A549 (cell line): ENCODE results near the gene CPNE1. TPM values are rescaled to one million over a fixed set of nuclear protein-coding genes. Genes with fewer than 3 reads are reported as not detected.

Experiments used
- ATAC-seq, 2 experiments: fragments of 200-7000 bp in 1 of 2; fragments of >200 bp in 1 of 2; cut with Nextera tagmentation in 1 of 2; cut with Tn5 transposase in 1 of 2; 3 replicates each; pipeline versions ENCODE4 v1.8.0 to v1.9.1; 2018 to 2020; ENCODE audit warnings: mild to moderate bottlenecking in 1 of 2, moderate library complexity in 1 of 2
- CTCF ChIA-PET: fragments of 300-600 bp; sonication (Branson Sonifier 250); formaldehyde crosslinking; extraction: SDS; loops from one replicate; lab custom pipeline; 2021; ENCODE audit warnings: antibody characterized with exemption, inconsistent platforms; lab: Yijun Ruan, JAX
- POLR2A ChIA-PET: fragments of 350-600 bp; formaldehyde crosslinking; extraction: SDS; loops from one replicate; lab custom pipeline; 2021; ENCODE audit warnings: antibody characterized with exemption, inconsistent platforms; lab: Yijun Ruan, JAX
- DNase-seq, 2 experiments: peaks; one replicate each; pipeline versions ENCODE4 v3.0.0 to v3.0.0-alpha.2; 2011 to 2016; ENCODE audit warnings: low read depth in 1 of 2, low spot score in 1 of 2
- FAIRE-seq: peaks from 2 replicates; lab custom pipeline; 2011; peaks lifted over from hg19 to GRCh38; lab: Jason Lieb, UNC
- H3K27ac ChIP-seq, 2 experiments: fragments of >200 bp; sonication (Bioruptor Twin); formaldehyde crosslinking; 3 replicates each; pipeline ENCODE4 v1.5.1; 2016 to 2017
- H3K4me1 ChIP-seq: fragments of >200 bp; sonication (Bioruptor Twin); formaldehyde crosslinking; 3 replicates; pipeline ENCODE4 v1.6.1; 2016
- H3K4me2 ChIP-seq: fragments of >200 bp; sonication (Bioruptor Twin); formaldehyde crosslinking; 3 replicates; pipeline ENCODE4 v1.6.1; 2016
- H3K4me3 ChIP-seq: fragments of >200 bp; sonication (Bioruptor Twin); formaldehyde crosslinking; 3 replicates; pipeline ENCODE4 v1.5.1; 2016
- H3K9me3 ChIP-seq: fragments of >200 bp; sonication (Bioruptor Twin); formaldehyde crosslinking; 3 replicates; pipeline ENCODE4 v1.6.1; 2016
- BHLHE40 ChIP-seq: IDR thresholded peaks from 2 replicates; pipeline ENCODE4 v1.6.1; 2012; ENCODE audit warnings: low read depth, low read length, inconsistent platforms
- CBX2 ChIP-seq: fragments of 200-600 bp; sonication (generic); IDR thresholded peaks from 2 replicates; pipeline ENCODE4 v1.6.1; 2016; ENCODE audit warnings: low read depth, mild to moderate bottlenecking, borderline replicate concordance
- CHD4 ChIP-seq: fragments of 200-600 bp; sonication (generic); IDR thresholded peaks from 2 replicates; pipeline ENCODE4 v1.6.1; 2016; ENCODE audit warnings: antibody characterized with exemption, mild to moderate bottlenecking, borderline replicate concordance
- ELK1 ChIP-seq: fragments of 150-350 bp; IDR thresholded peaks from 2 replicates; pipeline ENCODE4 v1.6.1; 2014; ENCODE audit warnings: low read depth, mild to moderate bottlenecking, low read length
- FOSB ChIP-seq: fragments of 250-450 bp; sonication (Bioruptor Pico); IDR thresholded peaks from 2 replicates; pipeline ENCODE4 v1.5.0; 2020; ENCODE audit warnings: mild to moderate bottlenecking, moderate library complexity
- GATA3 ChIP-seq: IDR thresholded peaks from 2 replicates; pipeline ENCODE4 v1.6.1; 2012; ENCODE audit warnings: borderline replicate concordance
- HDAC2 ChIP-seq: fragments of 200-600 bp; sonication (generic); IDR thresholded peaks from 2 replicates; pipeline ENCODE4 v1.6.1; 2016
- HEYL ChIP-seq: fragments of 250-450 bp; sonication (Bioruptor Pico); IDR thresholded peaks from 2 replicates; pipeline ENCODE4 v1.8.0; 2021; ENCODE audit warnings: mild to moderate bottlenecking, moderate library complexity
- HOXA7 ChIP-seq: fragments of 250-450 bp; sonication (Bioruptor Pico); IDR thresholded peaks from 2 replicates; pipeline ENCODE4 v1.5.0; 2020; ENCODE audit warnings: mild to moderate bottlenecking, moderate library complexity
- HOXB13 ChIP-seq: fragments of 250-450 bp; sonication (Bioruptor Pico); IDR thresholded peaks from 2 replicates; pipeline ENCODE4 v1.5.0; 2020; ENCODE audit warnings: low read depth, mild to moderate bottlenecking, moderate library complexity
- JUNB ChIP-seq: fragments of >200 bp; sonication (Bioruptor Twin); formaldehyde crosslinking; IDR thresholded peaks from 2 replicates; pipeline ENCODE4 v1.6.1; 2016
- KDM1A ChIP-seq: fragments of 200-600 bp; sonication (generic); IDR thresholded peaks from 2 replicates; pipeline ENCODE4 v1.6.1; 2016; ENCODE audit warnings: low read depth, mild to moderate bottlenecking
- MYC ChIP-seq: IDR thresholded peaks from 2 replicates; pipeline ENCODE4 v1.6.1; 2012; ENCODE audit warnings: mild to moderate bottlenecking, inconsistent platforms, low read length, improper control_type of control experiment, borderline replicate concordance
- NR3C1 ChIP-seq: fragments of >200 bp; sonication (Bioruptor Twin); formaldehyde crosslinking; IDR thresholded peaks from 3 replicates; pipeline ENCODE4 v1.6.1; 2017
- PHF8 ChIP-seq: fragments of 200-600 bp; sonication (generic); IDR thresholded peaks from 2 replicates; pipeline ENCODE4 v1.6.1; 2016; ENCODE audit warnings: low read depth, mild to moderate bottlenecking, antibody characterized with exemption, moderate library complexity, borderline replicate concordance
- POLR2AphosphoS2 ChIP-seq: conservative IDR thresholded peaks from 2 replicates; pipeline ENCODE4 v1.6.1; 2012; ENCODE audit warnings: low read length, improper control_type of control experiment, inconsistent platforms
- RAD21 ChIP-seq, 2 experiments: fragments of >200 bp in 1 of 2; sonication (Bioruptor Twin) in 1 of 2; formaldehyde crosslinking in 1 of 2; IDR thresholded peaks in 1 of 2; conservative IDR thresholded peaks in 1 of 2; 2 replicates in 1 of 2; 3 replicates in 1 of 2; pipeline ENCODE4 v1.6.1; 2012 to 2018; ENCODE audit warnings: inconsistent platforms in 1 of 2
- RNF2 ChIP-seq: fragments of 200-600 bp; sonication (generic); IDR thresholded peaks from 2 replicates; pipeline ENCODE4 v1.6.1; 2016; ENCODE audit warnings: low read depth, mild to moderate bottlenecking, antibody characterized with exemption, moderate library complexity, borderline replicate concordance
- TP53 ChIP-seq: fragments of 250-450 bp; sonication (Bioruptor Pico); IDR thresholded peaks from 2 replicates; pipeline ENCODE4 v1.5.0; 2021; ENCODE audit warnings: mild to moderate bottlenecking, moderate library complexity
- ZNF302 ChIP-seq: fragments of 250-450 bp; sonication (Bioruptor Pico); IDR thresholded peaks from 2 replicates; pipeline ENCODE4 v1.9.0; 2021; ENCODE audit warnings: inconsistent platforms, mild to moderate bottlenecking, moderate library complexity
- ZSCAN20 ChIP-seq: fragments of 250-450 bp; sonication (Bioruptor Pico); IDR thresholded peaks from 2 replicates; pipeline ENCODE4 v1.8.0; 2022; ENCODE audit warnings: mild to moderate bottlenecking, moderate library complexity
- WGBS: methylation state at CpG from one replicate; pipeline ENCODE4 v1.1.6; 2017; ENCODE audit errors: missing lambda C conversion rate; 5-methylcytosine and 5-hydroxymethylcytosine counted together
- polyA plus RNA-seq, 4 experiments: library from polyadenylated mRNA; depleted of rRNA in 3 of 4; stranded (reverse); fragments of >200 nt; fragmentation: RNase III in 1 of 4; extraction: RNeasy Plus Mini Kit Qiagen cat#74134 plus additional on column Dnase treatment in 1 of 4; gene quantifications; 2 replicates in 3 of 4; 3 replicates in 1 of 4; pipeline ENCODE4 v1.2.3, GENCODE V29; 2011 to 2017
- TF ChIP-seq, protein P1 (sequence below): IDR thresholded peaks from 2 replicates; pipeline ENCODE4 v1.6.1; 2012; ENCODE audit warnings: low read depth, borderline replicate concordance
- TF ChIP-seq, protein P2 (sequence below): IDR thresholded peaks from 2 replicates; pipeline ENCODE4 v1.6.1; 2012

CPNE1 gene
- polyA plus RNA-seq, 2 of the 4 experiments (the other 2 are of a cell fraction), result 199 to 244 TPM

DNA sequence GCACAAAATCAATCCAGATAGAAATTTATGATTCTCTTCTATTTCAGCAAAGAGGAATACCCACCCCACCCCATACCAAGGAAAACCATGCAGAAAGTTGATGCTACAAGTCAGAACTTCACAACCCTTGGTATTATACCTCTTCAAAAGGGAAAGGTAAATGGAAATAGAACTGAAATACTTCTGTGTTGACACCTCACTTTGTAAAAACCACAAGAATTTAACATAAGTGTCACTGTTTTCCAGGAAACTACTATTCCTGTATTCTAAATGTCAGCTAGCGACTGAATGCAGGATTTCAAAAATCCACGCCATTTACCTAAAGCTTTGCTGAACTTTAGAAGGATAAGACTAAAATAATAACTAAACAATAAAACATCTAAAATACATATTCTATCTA lies 3.6 kb downstream of the CPNE1 start:
- TF ChIP-seq TP53 (no peak), RNF2 (no peak), GATA3 (no peak), NR3C1 (no peak)
- WGBS, result 94% methylated on average over 2 of the region's 2 CpGs
- DNase-seq, result no peak
- ATAC-seq, result no peak
- H3K4me2 ChIP-seq, result peak overlapping the region; percentile 97; the same call in 2 of the 3 replicates
- FAIRE-seq, result no peak
- no peaks in the 10 kb centered on the region for H3K9me3 ChIP-seq
- ChIA-PET CTCF (interaction anchor here (0.6 to 1.2 kb wide), 2 partner anchors 11 to 42 kb away, joined by 3 to 8 read pairs; no protein-coding TSS in a partner anchor), POLR2A (interaction anchor here (0.9 kb wide), 1 partner anchor 81 kb away, joined by 3 read pairs; the partner anchor contains the start of gene RBM39)
- H3K4me1 ChIP-seq, result peaks cover 31% of the 10 kb centered on the region
- no peak overlapping the region for H3K4me3 ChIP-seq
- no peak overlapping the region for H3K27ac ChIP-seq

GRCh38 chr20:35660122-35660937 lies 4.4 kb downstream of the CPNE1 start:
- Histone ChIP-seq H3K4me1 (peaks cover 31% of the 10 kb centered on the region), H3K4me3 (no peak overlapping the region), H3K4me2 (peak overlapping the region; percentile 97; the same call in 1 of the 3 replicates), H3K9me3 (no peaks in the 10 kb centered on the region), H3K27ac (no peak overlapping the region)
- no peak for TF ChIP-seq POLR2AphosphoS2
- TF ChIP-seq HDAC2, result no peak
- TF ChIP-seq CBX2, result no peak
- no peak for TF ChIP-seq PHF8
- TF ChIP-seq, protein P1, sequence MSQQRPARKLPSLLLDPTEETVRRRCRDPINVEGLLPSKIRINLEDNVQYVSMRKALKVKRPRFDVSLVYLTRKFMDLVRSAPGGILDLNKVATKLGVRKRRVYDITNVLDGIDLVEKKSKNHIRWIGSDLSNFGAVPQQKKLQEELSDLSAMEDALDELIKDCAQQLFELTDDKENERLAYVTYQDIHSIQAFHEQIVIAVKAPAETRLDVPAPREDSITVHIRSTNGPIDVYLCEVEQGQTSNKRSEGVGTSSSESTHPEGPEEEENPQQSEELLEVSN, result no peak
- TF ChIP-seq HEYL (CRISPR knock-in tag), result no peak
- no peak for TF ChIP-seq KDM1A
- WGBS, result 97% methylated on average over 10 of the region's 10 CpGs
- ChIA-PET CTCF (interaction anchor here (0.6 to 0.7 kb wide), 2 partner anchors 11 to 42 kb away, joined by 3 to 5 read pairs; no protein-coding TSS in a partner anchor), POLR2A (interaction anchor here (0.9 kb wide), 1 partner anchor 82 kb away, joined by 3 read pairs; the partner anchor contains the start of gene RBM39)
- DNase-seq, result no peak
- FAIRE-seq, result no peak
- no peak for ATAC-seq

- DNase-seq (no peak), FAIRE-seq (no peak), ATAC-seq (no peak)
- no peak overlapping the region for H3K4me2 ChIP-seq
- peaks cover 23% of the 10 kb centered on the region for H3K4me1 ChIP-seq
- 74% methylated on average over 1 of the region's 1 CpG for WGBS
- H3K9me3 ChIP-seq, result no peaks in the 10 kb centered on the region
- CTCF ChIA-PET, result interaction anchor here (0.7 to 1.4 kb wide), 6 partner anchors 20 to 218 kb away, joined by 3 to 7 read pairs (median 3); no protein-coding TSS in a partner anchor
- POLR2A ChIA-PET, result no interaction called here
- no peak overlapping the region for H3K4me3 ChIP-seq
- TF ChIP-seq, protein P2, sequence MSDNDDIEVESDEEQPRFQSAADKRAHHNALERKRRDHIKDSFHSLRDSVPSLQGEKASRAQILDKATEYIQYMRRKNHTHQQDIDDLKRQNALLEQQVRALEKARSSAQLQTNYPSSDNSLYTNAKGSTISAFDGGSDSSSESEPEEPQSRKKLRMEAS, result no peak
- TF ChIP-seq FOSB (CRISPR knock-in tag), result no peak
- no peak for TF ChIP-seq HOXB13
- TF ChIP-seq ZNF302 (CRISPR knock-in tag), result no peak
- no peak for TF ChIP-seq HOXA7 (CRISPR knock-in tag)
- no peak for TF ChIP-seq RAD21 (conservative IDR thresholded peaks at IDR 0.05 in 1 of 2, IDR thresholded peaks at IDR 0.05 in 1 of 2)
- no peak for TF ChIP-seq BHLHE40
- TF ChIP-seq POLR2AphosphoS2, result no peak
- TF ChIP-seq GATA3, result no peak
- TF ChIP-seq HDAC2, result no peak
- no peak for TF ChIP-seq CHD4
- TF ChIP-seq JUNB, result no peak
- no peak for TF ChIP-seq ELK1
- no peak for TF ChIP-seq MYC
- no peak for TF ChIP-seq ZSCAN20 (CRISPR knock-in tag)
- H3K27ac ChIP-seq, result no peak overlapping the region
These were observed 7.4 kb downstream of the CPNE1 start for GRCh38 chr20:35657271-35657670.
